Prostate gland (tissue), 2 donors: ENCODE data around the gene WWOX.

Experiments
- CTCF ChIP-seq, 4 experiments: fragments of 200-600 bp in 2 of 4; fragments of 450-650 bp in 2 of 4; sonication (generic) in 2 of 4; IDR thresholded peaks; 1 replicate in 3 of 4; 2 replicates in 1 of 4; pipeline ENCODE4 v1.5.1; 2016 to 2019; ENCODE audit warnings: antibody characterized with exemption in 4 of 4, mild to moderate bottlenecking in 2 of 4, moderate library complexity in 2 of 4
- POLR2A ChIP-seq: fragments of 450-650 bp; IDR thresholded peaks from one replicate; pipeline ENCODE4 v1.6.1; 2016; ENCODE audit warnings: antibody characterized with exemption, mild to moderate bottlenecking
- POLR2AphosphoS5 ChIP-seq: sonication (generic); formaldehyde crosslinking; IDR thresholded peaks from one replicate; pipeline ENCODE4 v1.6.1; 2017; ENCODE audit warnings: antibody characterized with exemption

- TF ChIP-seq POLR2AphosphoS5 (no peak), CTCF (IDR thresholded peaks at IDR 0.05) (no peak), POLR2A (no peak)
These were observed 644.1 kb downstream of the WWOX start for GRCh38 chr16:78743556-78743955.
